Measurements from ENCODE around the gene SLC8A1.

- TF ChIP-seq CTCF (IDR thresholded peaks at IDR 0.05) (no peak), POLR2A (IDR thresholded peaks at IDR 0.05) (no peak)
Measured at GRCh38 chr2:40384714-40385113, 67.2 kb downstream of the SLC8A1 start.
